Kidney epithelial cell (primary cell): ENCODE data around the gene ENPP1. TPM values are rescaled to one million over a fixed set of nuclear protein-coding genes. Genes with fewer than 3 reads are reported as not detected.

Source experiments
- DNase-seq: peaks from one replicate; pipeline ENCODE4 v3.0.0-alpha.2; 2010; ENCODE audit warnings: low read depth
- H3K27me3 ChIP-seq: 2 replicates; pipeline ENCODE4 v1.6.0; 2011; ENCODE audit warnings: low read length; ENCODE audit not compliant: control insufficient read depth, insufficient read depth
- H3K36me3 ChIP-seq: 2 replicates; pipeline ENCODE4 v1.5.1; 2011; ENCODE audit warnings: low read length; ENCODE audit not compliant: control insufficient read depth, insufficient read depth
- H3K4me3 ChIP-seq: 2 replicates; pipeline ENCODE4 v1.5.1; 2011; ENCODE audit warnings: low read depth, mild to moderate bottlenecking, control low read depth, low read length
- CTCF ChIP-seq: IDR thresholded peaks from 2 replicates; pipeline ENCODE4 v1.5.1; 2011; ENCODE audit warnings: mild to moderate bottlenecking, moderate library complexity, low read length, control low read depth, inconsistent platforms; ENCODE audit not compliant: insufficient read depth, poor library complexity, severe bottlenecking
- total RNA-seq: library from RNA; depleted of rRNA; stranded (reverse); fragments of >200 nt; gene quantifications from 2 replicates; pipeline ENCODE4 v1.2.3, GENCODE V29; 2015

The ENPP1 gene
- total RNA-seq, 1 donor from 2014 or later: 1.2 TPM

DNA sequence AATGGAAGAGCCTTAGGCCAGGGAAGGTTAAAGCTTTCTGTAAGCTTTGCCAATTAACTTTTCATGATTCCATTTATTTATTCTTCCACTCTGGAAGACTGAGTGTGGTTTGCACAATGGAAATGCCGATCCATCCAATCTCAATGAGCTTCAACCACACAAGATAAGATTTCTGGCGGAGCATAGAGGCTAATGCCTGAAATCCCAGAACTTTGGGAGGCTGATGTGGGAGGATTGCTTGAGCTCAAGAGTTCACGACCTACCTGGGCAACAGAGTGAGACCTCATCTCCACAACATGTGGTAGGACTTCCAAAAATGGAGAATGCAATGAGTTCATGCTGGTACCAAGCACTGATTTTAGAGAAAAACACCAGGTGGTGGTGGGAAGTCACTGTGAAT, 6.2 kb downstream of the ENPP1 start:
- TF ChIP-seq CTCF: no peak
- no peaks in the 10 kb centered on the region for H3K36me3 ChIP-seq
- no peak overlapping the region for H3K4me3 ChIP-seq
- H3K27me3 ChIP-seq: no peaks in the 10 kb centered on the region
- no peak for DNase-seq

DNA sequence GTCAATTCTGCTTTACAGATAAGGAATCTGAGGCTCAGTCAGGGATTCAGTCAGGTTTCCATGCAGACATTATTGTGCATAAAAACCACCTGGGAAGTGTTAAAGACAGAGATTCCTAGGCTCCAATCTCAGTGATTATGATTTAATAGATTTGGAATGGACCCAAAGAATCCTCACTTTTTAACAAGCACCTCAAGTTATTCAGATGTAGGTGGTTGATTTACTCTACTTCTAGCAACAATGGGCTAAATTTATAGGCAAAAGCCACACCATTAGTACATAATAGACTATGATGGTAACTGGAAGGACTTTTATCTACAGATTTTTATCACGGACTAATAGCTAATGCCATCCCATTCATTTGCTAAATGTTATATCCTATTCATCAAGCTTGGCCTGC, 9.0 kb downstream of the ENPP1 start:
- no peaks in the 10 kb centered on the region for H3K27me3 ChIP-seq
- DNase-seq: no peak
- no peak for TF ChIP-seq CTCF

GRCh38 chr6:131819572-131820124, 11.8 kb downstream of the ENPP1 start:
- no peak for DNase-seq
- Histone ChIP-seq H3K27me3 (no peaks in the 10 kb centered on the region), H3K4me3 (no peak overlapping the region), H3K36me3 (no peaks in the 10 kb centered on the region)
- TF ChIP-seq CTCF: no peak

More for the DNA sequence above, 9.0 kb downstream of the ENPP1 start:
- Histone ChIP-seq H3K36me3 (no peaks in the 10 kb centered on the region), H3K4me3 (no peak overlapping the region)

- no peak for DNase-seq
- no peak for TF ChIP-seq CTCF
- Histone ChIP-seq H3K27me3 (no peaks in the 10 kb centered on the region), H3K36me3 (no peaks in the 10 kb centered on the region), H3K4me3 (no peak overlapping the region)
These were observed 13.4 kb downstream of the ENPP1 start for GRCh38 chr6:131821010-131821807.

DNA sequence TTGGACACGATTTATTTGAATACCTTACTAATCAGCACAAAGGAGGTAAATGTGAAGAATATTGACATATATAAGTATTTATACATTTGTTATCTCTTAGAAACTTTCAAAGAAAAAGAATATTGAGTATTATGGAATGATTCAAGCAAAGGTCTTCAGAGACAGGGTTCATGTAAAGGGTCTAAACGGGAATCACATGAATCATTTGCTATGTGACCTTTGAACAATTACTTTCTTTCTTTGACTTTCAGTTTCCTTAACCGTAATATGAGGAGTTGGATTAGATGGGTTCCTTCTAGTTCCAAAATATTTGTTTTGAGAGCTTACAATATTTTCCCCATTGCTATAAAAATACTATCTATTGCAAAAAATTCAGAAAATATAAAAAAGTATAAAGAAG, 14.3 kb downstream of the ENPP1 start:
- Histone ChIP-seq H3K27me3 (no peaks in the 10 kb centered on the region), H3K4me3 (no peak overlapping the region), H3K36me3 (no peaks in the 10 kb centered on the region)
- no peak for DNase-seq
- TF ChIP-seq CTCF: no peak
